Epithelial cell of prostate (primary cell): Measurements from ENCODE around the gene CHMP4B.

Source experiments
- DNase-seq: peaks from one replicate; pipeline ENCODE4 v3.0.0-alpha.2; 2011; ENCODE audit warnings: low read depth, low spot score
- H3K27ac ChIP-seq: fragments of 450-650 bp; 2 replicates; pipeline ENCODE4 v1.5.1; 2017; ENCODE audit warnings: mild to moderate bottlenecking

Gene CHMP4B

DNA sequence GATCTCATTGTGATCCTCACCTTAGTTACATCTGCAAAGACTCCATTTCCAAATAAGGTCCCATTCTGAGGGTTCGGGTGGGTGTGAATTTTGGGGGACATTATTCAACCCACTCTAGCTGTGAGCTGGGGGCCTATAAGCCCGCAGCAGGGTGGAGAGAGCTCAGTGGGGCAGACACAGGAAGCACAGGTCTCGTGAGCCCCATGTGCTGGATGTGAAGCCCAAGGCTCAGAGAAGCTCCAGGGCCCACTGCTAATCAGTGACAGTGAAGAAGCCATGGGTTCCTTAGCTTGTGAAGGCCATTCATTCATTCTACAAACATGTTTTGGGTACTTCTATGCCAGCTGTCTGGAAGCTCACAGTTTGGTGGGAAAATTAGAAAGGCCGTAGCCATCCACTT, 47.5 kb downstream of the CHMP4B start:
- no peak overlapping the region for H3K27ac ChIP-seq
- DNase-seq, result no peak

DNA sequence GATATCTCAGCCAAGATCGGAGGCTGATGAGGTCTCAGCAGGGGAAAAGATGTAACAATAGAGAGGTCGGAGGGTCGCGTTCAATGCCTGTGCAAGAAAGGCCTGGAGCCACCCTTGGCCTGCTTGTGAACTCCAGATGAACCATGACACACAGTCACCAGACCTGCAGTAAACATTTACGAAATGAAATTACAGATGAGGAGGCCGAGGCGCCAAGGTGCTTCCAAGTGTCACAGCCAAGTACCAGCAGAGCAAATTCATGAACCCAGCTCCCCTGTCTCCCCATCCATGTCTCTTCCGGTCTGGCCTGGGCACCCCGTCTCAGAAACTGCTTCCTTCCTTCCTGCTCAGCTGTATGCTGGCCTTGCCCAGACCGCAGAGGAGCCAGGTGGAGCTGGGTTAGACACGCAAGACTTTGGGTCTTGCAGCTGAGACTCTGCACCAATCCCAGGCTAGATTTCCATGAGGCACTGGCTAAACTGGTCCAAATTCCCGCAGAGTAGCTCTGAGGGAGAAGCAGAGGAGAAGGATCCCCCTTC, 48.1 kb downstream of the CHMP4B start:
- DNase-seq, result no peak
- no peak overlapping the region for H3K27ac ChIP-seq

DNA sequence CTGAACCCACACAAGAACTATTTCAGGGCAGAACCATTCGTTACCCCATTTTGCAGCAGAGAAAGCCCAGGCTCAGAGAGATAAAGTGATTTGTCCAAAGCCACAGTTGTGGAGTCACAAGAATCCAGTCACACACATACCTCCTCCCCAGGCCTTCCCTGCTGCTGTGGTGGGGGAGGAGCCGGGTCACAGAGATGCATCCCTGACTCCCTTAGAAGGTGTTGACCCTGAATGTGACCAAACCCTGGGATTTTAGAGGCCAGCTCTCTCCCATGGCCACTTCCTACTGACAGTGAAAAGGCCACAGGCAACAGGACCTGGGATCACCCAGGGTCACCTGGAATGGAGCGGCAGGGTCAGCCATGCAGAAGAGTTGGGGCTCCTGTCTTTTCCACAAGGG, 48.6 kb downstream of the CHMP4B start:
- no peak for DNase-seq
- no peak overlapping the region for H3K27ac ChIP-seq

DNA sequence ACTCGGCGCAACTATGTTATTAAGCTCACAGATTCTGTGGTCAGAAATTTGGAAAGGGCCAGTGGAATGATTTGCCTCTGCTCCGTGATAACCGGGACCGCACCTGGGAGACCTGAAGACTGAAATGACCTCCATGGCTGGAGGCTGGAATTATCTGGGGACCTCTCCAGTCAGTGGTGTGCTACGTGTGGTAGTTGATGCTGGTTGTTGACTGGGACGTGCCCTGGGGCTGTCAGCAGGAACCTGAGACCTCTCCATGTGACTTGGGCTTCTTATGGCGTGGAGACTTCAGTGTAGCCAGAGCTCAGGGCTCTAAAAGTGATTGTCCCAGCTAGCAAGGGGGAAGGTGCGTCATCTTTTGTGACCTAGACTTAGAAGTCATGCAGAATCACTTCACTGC, 50.3 kb downstream of the CHMP4B start:
- no peak overlapping the region for H3K27ac ChIP-seq
- DNase-seq, result no peak

DNA sequence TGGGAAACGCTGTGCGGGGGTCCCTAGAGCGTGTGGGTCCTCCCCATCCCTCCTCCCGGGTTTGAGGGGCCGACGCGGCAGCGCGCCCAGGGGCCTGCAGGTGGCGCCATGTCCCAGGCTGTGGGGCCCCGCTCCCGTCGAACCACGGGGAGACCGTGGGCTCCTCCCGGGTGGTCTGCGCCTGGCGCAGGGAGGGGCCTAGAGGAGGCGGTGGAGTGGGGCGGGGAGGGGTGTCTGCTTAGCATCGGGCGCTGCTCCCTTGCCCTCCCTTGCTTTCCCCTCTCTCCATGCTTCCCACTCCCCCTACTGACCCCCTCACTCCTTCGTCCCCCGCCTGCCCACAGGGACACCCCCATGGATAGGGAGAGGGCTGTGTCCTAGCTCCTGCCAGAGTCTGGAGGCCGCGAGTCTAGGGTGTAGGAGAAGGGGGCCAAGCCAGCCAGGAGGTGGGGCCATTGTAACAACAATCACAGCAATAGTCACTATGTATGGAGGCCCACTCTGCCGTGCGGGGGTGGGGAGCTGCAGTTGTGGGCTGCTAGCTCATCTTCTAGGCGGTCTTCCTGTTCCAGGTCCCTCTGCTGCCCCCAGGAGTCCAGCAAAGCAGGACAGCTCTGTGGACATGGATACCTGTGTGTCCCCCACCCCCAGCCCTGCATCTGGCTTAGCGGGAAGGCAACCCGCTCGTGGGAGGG, 51.7 kb downstream of the CHMP4B start:
- no peak overlapping the region for H3K27ac ChIP-seq
- DNase-seq, result no peak

DNA sequence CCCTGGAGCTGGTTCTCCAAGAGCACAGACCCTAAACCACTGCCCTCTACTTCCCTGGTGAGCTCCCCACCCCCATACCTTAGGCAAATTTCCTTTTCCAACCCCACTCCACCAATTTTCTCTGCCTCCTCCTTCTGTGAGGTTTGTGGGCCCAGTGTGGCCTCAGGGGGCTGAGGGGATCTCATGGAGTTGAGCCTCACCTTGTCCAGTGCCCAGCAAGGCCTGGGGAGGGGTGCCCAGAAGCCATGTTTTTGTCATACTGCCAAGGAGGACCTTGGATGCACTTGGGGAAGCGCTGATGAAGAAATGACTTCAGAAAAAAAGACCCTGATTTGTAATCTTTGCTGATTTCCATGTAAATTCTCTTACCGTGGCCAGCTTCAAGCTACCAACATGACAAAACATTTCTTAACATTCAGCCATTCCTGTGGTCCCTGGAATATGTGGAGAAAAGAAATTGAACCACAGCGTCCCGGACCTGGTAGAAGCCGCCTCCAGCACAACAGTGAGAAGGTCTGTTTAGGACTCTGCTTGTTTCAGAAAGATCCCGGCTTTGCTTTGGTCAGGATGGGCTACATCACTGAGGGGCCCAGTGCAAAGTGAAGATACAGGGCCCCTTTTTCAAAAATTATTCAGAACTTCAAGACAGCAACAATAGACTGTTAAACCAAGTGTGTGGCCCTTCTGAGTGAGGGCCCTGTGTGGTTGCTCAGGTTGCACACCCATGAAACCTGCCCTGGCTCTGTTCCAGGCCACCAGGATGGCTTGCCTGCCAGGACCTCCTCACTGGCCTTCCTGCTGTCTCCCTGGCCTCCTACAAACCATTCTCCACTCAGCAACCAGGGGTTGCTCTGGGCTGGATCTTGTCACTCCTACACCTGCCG, 52.5 kb downstream of the CHMP4B start:
- no peak overlapping the region for H3K27ac ChIP-seq

DNA sequence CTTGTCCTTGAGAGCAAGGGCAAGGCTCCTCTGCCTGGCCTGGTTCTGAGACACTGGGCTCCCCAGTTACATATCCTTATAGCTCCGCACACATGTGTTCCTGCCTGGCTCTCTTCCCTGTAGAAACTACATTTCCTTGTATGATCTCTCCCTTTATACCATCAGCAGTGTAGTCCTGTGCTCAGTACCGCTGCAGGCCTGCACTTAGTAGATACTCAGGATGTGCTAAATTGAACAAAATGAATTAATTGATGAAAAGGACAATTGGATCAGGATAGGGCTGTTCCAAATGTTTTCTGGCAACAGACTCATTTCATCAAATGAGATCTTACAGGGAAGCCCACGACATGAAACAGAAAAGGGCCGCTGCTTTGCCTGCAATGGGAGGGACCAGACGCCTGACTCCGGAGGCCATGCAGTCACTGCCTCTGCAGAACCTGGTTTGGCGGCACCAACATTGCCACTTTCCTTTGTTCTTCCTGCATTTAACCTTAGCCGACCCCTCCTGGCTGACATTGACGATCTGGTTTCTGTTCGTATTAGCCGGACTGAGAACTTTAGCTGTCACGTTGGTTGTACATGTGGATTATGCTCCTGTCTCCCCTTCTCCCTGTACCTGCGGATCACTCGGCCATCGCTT, 53.3 kb downstream of the CHMP4B start:
- no peak for DNase-seq
- no peak overlapping the region for H3K27ac ChIP-seq

More for the DNA sequence above, 52.5 kb downstream of the CHMP4B start:
- no peak for DNase-seq

DNA sequence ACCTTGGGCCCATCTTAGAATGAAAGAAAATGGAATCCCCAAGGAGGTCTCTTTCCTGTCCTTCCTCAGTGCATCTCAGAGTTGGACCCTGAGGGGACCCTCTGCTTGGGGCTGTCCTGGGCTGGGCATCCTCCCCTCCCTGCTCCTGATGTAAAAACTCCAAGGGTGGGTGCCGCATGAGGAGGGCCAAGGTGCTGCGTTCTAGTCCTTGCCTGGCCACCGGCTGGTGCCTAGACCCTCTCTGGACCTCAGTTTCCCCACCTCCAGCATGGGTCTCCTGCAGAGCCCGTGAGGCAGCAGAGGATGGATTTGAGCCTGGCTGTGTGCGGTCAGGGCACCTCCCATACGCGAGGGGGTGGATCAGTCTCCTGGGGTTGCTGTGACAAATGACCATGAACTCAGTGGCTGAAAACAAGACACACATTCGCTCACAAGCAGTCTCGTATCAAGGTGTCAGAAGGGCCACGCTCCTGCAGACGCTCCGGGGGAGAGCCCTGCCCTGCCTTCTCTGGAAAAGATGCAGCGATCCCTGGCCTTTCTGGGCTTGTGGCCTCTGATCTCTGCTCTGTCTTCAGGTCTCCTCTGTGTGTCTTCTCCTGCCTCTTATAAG, 54.7 kb downstream of the CHMP4B start:
- DNase-seq, result no peak

DNA sequence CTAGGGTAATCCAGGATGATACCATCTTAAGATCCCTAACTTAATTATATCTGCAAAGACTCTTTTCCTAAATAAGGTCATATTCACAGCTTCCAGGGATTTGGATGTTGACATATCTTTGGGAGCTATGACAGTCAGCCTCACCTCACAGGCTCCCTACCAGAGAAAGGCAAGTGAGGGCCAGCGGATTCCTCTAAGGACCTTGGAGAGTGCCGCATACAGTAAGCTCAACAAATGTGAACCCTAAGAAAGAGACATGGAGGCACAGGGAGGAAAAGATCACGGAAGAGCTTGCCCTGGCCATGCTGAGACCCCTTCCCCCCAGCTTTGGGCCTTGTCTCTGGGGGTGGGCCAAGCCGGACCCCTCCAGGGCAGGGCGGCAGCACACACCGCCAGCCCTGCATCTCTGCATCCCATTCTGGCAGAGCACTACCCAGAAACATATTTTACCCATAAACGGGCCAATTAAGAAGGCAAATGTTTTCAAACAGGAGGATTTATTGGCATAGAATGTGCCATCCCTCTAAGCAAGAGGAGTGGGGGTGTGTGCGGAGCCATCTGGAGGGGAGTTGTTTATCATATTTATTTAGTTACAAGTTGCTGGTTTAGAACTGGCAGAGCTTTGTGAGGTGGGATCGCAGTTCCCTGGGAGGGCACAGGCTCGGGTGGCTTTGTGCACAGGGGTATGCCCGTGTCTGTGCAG, 55.4 kb downstream of the CHMP4B start:
- no peak overlapping the region for H3K27ac ChIP-seq
- DNase-seq, result no peak

More for the DNA sequence above, 54.7 kb downstream of the CHMP4B start:
- H3K27ac ChIP-seq, result no peak overlapping the region

DNA sequence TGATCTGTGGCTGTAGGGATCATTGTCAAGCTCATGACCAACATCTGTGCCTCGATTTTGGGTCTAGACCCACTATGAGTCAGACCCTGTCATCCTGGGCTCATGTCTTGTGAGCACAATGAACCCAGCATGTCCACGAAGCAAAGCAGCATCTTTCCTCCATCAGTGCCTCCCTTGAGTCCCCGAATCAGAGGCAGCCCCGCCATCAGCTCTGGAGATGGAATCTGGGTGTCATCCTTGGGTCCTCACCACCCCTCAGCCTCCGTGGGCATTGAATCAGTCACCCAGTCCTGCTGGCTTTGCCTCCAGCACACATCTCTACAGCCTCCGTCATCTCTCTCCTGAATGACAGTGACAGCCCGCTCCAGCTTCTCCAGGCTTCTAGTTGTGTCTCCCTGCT, 56.9 kb downstream of the CHMP4B start:
- no peak for DNase-seq
- H3K27ac ChIP-seq, result no peak overlapping the region

DNA sequence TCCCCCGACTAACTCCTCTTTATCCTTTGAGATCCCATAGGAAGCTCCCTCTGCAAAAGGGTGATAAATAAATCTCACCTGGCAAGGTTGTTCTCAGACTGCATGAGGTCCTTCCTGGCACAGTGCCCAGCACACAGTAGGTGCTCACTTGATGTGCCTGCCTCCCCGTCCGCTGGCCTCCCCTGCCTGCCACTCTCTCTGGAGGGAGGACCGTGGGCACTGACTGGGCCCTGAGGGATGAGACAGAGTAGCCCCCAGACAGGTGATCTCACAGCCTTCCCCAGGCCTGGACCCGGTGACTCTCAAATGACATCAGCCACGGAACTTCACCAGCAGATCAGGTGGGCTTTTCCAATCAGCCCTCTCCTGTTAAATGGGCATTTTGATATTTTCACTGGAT, 57.4 kb downstream of the CHMP4B start:
- no peak for DNase-seq

DNA sequence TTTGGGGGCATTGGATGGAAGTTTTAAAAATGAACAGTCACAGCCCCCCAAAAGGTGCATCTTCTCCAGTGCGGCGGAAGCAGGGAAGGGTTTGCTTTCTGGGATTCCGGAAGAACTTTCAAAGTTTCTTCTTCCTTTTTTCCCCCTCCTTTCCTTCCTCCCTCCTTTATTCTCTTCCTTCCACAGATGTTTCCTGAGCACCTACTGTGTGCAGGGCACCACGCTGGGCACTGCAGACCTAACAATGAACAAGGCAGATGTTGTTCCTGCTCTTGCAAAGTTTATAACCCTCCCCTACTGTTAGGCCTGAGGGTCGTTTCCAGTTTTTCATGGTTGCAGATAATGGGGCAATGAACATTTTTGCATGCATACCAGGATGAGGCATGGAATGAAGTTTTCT, 58.1 kb downstream of the CHMP4B start:
- no peak for DNase-seq
- H3K27ac ChIP-seq, result no peak overlapping the region

More for the DNA sequence above, 57.4 kb downstream of the CHMP4B start:
- no peak overlapping the region for H3K27ac ChIP-seq

DNA sequence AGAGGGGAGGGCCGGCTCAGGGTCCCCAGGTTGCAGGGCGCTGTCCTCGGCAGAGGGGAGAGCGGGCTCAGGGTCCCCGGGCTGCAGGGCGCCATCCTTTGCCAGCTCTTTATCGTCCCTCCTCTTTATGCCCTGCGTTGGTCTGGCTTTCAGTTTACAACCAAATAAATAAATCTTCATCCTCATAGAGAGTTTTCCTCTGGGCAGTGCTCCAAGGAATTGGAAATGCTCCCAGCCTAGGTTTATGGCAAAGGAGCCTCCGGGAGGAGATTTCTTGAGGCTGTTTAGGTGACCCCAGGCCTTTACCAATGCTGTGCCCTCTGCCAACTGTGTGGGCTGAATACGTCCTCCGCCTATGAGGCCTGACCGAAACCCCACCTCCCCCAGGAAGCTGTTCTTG, 60.2 kb downstream of the CHMP4B start:
- DNase-seq, result no peak
- no peak overlapping the region for H3K27ac ChIP-seq

DNA sequence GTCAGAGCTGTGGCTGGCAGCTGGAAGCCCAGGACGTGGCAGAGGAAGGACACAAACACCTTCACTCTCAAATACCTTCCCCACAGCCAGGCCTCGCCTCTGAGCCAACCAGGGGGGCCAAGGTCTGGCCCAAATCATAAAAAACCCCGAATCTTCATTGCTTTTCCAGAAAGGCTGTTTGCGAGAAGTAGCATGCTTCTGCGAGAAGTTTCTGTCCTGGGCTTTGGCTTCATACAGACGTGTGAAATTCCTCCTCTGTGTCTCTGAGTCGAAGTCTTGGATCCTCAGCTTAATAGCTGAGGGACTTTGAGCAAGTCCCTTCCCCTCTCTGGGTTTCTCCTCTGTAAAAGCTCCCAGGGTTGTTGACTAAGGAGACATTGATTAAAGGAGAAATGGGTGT, 63.0 kb downstream of the CHMP4B start:
- H3K27ac ChIP-seq, result no peak overlapping the region
- no peak for DNase-seq

DNA sequence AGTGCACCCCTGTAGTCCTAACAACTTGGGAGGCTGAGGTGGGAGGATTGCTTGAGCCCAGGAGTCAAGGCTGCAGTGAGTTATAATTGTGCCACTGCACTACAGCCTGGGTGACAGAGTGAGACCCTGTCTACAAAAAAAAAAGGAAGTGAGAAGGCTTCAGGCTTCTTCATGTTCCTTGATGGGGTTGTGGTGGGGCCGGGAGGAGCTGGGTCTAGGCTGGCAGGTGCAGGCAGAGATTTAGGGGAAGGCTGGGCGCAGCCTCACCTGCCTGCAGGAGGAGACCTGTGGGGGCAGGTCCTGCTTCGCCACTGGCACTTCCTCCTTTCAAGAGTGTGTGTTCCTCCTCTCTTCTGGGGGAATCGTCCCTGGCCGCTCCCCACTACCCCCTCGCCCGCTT, 63.9 kb downstream of the CHMP4B start:
- no peak for DNase-seq
- no peak overlapping the region for H3K27ac ChIP-seq

DNA sequence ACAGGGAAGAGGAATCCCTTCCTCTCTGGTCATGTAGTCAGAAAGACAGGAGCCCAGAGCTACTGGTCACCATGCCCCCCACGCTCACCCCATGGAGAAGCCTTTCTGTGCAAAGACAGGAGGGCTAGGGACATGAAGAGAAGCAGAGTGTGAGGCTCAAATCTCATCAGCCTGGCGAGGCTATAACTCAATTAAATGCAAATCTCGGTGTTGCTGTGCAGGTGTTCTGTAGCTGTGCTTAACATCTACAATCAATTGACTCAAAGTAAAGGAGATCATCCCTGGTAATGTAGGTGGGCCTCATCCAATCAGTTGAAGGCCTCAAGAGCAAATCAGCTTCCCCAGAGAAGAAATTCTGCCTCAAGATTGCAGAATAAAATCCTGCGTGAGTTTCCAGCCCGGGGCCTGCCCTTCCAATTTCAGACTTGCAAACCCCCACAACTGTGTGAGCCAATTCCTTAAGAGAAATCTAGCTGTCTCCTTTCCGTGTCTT, 64.4 kb downstream of the CHMP4B start:
- DNase-seq, result no peak
- no peak overlapping the region for H3K27ac ChIP-seq

DNA sequence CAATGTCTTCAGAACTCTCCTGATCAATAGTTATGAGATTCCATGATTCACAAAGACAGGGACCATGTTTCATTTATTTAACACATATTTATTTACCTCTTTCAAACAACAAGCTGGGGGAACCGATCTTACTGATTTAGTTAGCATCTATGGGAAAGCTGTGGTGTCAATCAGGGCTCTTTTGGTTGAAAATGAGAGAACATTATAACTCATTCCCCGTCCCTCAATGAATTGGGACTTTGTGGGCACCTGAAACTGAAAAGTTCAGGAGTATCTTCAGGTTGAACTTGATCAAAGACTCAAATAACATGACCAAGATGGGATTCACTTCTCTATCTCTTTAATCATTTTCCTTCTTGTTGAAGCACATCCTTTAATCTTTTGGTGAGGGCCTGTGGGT, 67.4 kb downstream of the CHMP4B start:
- DNase-seq, result no peak
- H3K27ac ChIP-seq, result no peak overlapping the region

DNA sequence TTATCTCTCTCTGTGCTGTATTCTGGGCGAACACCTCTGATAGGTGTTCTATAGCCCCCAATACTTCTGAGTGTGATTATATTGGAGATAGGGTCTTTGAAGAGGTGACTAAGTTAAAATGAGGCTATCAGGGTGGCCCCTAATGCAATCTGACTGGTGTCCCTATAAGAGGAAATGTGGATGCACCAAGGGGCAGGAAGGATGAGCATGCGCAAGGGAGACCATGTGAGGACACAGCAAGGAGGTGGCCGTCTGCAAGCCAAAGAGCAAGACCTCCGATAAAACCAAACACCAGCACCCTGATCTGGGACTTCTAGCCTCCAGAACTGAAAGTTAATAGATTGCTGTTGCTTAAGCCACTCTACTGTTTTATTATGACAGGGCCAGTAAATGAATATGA, 69.2 kb downstream of the CHMP4B start:
- DNase-seq, result no peak
- no peak overlapping the region for H3K27ac ChIP-seq

DNA sequence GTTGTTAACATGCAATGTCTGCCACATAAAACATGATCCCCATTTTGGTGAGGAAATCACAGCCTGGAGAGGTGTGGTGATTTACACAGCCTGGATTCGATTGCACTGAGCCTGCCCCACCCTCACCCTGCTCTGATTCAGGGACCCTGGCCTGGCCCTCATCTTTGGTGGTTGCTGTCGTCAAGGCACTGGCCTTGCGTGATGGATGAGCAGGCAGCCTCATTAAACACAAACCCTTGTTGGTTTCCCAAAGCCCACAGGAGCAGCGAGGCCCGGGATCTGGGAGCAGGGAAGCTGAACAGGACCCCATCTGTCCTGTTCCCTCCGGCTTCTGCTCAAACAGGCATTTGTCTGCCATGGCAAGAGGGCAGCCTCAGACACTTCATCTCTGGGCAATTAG, 70.8 kb downstream of the CHMP4B start:
- no peak overlapping the region for H3K27ac ChIP-seq
- DNase-seq, result no peak

DNA sequence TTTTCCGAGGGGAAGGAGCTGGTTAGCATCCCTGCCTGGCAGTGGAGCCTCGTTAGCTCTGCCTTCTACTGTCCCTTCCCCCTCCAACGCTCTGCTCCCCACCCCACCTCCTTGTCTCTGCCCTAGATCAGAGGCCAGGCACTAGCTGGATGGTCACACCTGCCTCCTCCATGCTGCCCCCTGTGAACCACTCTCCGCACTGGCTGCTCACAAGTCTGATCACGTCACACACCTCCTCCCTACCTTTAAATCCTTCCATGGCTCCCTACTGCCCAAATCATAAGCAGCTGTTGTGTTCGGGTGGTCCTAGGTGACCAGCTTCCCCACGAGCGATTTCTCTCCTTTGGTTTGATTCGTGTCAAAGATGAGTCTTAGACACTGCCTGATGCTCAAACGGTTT, 71.3 kb downstream of the CHMP4B start:
- no peak for DNase-seq
- H3K27ac ChIP-seq, result no peak overlapping the region
